Measurements from ENCODE around the gene SLC17A5. TPM values are rescaled to one million over a fixed set of nuclear protein-coding genes. Genes with fewer than 3 reads are reported as not detected.
A peak's percentile ranks its signal among the peaks of the same experiment; 100 is the strongest.
"Not testable (repeated sequence)": the region's sequence is repeated elsewhere in the genome, so short reads cannot be mapped to it uniquely, and the experiment has no call there.

Gene SLC17A5
- 13.2 and 16.4 TPM in 2 replicates for total RNA-seq (2014; rRNA removed; shearing (Covaris generic))

GRCh38 chr6:73653571-73654424 is at the start of gene SLC17A5:
Gene SLC17A5, minus strand, starts transcription at chr6:73653992. Its CDS starts 106 bp downstream, at chr6:73653886.
- DNase-seq (ENCODE audit: low read depth), result peak; percentile 95

DNA sequence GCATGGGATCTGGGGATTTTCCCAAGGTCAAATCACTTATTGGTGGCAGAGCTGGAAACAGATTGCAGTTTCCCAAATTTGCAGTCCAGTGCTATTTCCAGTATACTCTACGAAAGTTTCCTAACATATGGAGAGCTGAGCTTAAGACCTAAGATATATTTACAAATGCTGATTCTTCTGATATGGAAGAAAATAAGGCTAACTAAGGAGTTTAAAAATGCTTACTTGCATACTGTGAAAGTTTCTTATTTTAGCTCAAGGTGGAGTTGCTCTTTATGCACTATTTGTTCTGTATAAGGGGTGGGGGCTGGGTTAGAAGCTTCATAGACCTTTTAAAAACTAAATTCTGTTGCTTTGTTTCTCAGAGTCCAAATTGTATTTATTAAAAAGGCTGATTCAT is 49.7 kb upstream of the SLC17A5 start:
- no peak for DNase-seq (ENCODE audit: low read depth)

- DNase-seq (ENCODE audit: low read depth), result no peak
These were observed 48.7 kb upstream of the SLC17A5 start for GRCh38 chr6:73702444-73702843.

DNA sequence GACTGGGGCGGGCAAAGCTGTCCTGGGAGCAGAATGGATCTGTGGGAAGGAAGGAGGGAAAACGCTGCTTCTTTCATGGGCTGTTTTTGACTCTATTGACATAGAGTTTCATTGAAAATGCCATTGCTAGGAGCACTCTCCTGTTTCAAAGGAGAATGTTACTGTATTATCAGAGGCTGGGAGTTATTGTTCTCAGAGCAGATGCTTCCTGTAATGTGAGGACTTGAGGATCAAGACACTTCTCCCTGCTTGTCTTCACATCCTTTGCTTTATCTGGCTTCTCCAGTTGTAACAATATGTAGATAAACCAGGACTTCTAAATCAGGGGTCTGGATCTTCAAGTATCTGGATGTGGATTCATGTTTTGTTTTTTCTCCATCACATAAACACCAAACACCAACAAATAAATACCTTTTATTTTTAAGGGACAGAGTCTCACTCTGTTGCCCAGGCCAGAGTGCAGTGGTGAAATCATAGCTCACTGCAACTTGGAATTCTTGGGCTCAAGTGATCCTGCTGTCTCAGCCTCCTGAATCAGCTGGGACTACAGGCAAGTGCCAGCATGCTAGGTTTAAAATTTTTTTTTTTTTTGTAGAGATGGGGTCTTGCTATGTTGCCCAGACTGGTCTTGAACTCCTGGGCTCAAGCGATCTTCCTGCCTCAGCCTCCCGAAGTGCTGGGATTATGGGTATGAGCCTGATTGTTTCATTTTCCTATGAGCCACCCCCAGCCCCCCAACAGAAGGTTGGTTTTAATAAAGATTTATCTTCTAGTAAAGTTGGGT is 46.1 kb upstream of the SLC17A5 start:
- no peak for DNase-seq (ENCODE audit: low read depth)

- no peak for DNase-seq (ENCODE audit: low read depth)
These were observed 43.3 kb upstream of the SLC17A5 start for GRCh38 chr6:73696966-73697655.

DNA sequence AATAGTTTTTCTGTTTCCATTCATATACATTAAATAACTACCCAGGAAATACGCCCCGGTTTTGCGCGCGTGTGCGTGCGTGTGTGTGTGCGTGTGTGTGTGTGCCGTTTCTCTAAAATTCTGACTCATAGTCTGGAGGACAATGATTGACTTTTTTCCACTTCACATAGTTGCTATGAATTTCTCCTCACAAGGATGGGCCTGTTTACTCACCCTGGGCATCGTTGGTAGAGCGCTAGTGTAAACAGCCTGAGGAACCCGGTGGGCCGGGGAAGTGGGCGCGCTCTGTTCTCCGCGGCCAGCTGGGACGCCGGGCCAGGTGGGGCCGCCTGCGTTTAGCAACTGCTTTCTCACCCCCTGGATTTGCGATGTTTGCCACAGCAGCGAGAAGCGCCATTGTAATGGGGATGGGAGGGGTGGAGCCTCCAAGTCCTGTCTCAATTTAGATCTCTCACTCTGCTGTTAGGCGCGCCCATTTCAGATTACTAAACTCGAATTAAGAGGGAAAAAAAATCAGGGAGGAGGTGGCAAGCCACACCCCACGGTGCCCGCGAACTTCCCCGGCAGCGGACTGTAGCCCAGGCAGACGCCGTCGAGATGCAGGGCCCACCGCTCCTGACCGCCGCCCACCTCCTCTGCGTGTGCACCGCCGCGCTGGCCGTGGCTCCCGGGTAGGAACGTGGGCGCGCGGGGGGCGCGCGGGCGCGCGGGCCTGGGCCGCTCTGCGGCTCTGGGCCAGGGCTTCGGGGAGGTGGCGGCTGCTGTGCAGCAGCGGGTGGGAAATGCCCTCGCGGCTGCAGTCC is 42.0 kb upstream of the SLC17A5 start, which contains the start of gene CD109:
CD109 (plus strand) TSS at position 585 of the 803 bp plus-strand sequence; CDS start at position 598, 13 bp downstream.
- peak; percentile 92 for DNase-seq (ENCODE audit: low read depth)

- peak; percentile 91 for DNase-seq (ENCODE audit: low read depth)
These were observed 41.1 kb upstream of the SLC17A5 start for GRCh38 chr6:73694711-73695411.

- DNase-seq (ENCODE audit: low read depth), result peak; percentile 70
These were observed 37.7 kb upstream of the SLC17A5 start for GRCh38 chr6:73691512-73691911.

GRCh38 chr6:73690056-73690455 is 36.3 kb upstream of the SLC17A5 start:
- no peak for DNase-seq (ENCODE audit: low read depth)

GRCh38 chr6:73688351-73688750 is 34.6 kb upstream of the SLC17A5 start:
- DNase-seq (ENCODE audit: low read depth), result no peak

DNA sequence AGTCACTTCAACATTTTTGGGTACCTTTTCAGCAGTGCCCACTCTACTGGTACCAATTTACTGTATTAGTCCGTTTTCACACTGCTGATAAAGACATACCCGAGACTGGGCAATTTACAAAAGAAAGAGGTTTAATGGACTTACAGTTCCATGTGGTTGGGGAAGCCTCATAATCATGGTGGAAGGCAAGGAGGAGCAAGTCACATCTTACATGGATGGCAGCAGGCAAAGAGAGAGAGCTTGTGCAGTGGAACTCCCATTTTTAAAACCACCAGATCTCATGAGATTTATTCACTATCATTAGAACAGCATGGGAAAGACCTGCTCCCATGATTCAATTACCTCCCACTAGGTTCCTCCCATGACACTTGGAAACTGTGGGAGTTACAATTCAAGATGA is 29.8 kb upstream of the SLC17A5 start:
- not testable (repeated sequence) for DNase-seq (ENCODE audit: low read depth)

GRCh38 chr6:73680289-73680918 is 26.6 kb upstream of the SLC17A5 start:
- DNase-seq (ENCODE audit: low read depth), result no peak

DNA sequence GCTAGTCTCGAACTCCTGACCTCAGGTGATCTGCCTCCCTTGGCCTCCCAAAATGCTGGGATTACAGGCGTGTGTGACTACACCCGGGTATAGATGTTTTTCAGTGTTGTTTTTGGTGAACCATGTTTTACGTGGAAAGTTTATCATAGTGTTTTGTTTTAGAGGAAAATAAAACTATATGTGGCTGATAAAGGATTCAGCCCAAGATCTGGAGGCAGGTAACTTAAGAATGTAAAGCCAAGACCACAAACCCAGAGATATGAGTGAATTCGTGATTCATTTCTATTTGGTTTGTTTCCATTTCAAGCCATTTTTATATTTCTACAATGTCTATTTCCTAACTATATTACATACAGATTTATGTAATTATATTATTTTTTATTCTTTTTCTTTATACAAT is 26.1 kb upstream of the SLC17A5 start:
- not testable (repeated sequence) for DNase-seq (ENCODE audit: low read depth)

DNA sequence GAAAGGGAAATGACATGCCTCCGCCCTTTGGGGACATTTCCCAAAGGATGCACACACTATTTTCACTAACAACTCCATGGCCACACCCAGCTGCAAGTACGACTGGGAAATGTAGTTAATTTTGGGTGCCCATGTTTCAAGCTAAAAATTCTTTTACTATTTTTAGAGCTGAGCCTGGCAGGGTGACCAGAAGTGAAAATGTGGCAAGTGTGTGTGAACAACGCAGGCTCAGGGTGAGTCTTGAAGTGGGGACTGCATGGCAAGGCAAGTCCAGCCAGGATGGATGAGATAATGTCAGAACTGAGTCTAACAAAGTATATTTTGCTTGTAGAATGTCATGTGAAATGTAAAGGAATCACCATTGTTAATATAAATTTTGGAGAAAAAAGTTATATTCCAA is 25.2 kb upstream of the SLC17A5 start:
- DNase-seq (ENCODE audit: low read depth), result no peak

DNA sequence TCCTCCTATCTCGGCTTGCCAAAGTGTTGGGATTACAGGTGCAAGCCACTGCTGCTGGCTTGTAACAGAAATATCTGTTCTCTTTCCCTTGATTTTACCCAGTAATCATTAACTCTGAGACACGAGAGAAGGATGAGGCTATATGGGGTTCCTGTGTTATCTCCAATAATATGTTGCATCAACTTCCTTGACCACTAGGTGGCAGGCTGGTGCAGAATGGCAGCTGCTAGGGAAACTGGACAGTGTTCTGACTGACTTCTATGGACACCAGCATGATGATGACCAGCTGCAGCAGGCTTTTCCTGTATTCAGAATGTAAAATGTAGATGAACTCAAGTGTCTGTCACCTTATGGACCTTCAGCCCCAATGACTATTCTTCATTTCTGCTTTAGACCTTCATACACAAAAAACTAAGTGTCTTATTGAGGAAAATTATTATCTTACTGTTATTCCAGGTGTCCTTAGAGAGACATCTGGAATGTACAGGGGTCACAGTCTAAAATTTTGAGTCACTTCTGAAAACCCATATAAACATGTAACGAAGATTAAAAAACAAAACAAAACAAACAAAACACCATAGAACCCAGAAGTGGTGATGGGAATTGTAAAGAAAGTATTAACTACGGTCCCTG is 21.8 kb upstream of the SLC17A5 start:
- DNase-seq (ENCODE audit: low read depth), result peak; percentile 84

DNA sequence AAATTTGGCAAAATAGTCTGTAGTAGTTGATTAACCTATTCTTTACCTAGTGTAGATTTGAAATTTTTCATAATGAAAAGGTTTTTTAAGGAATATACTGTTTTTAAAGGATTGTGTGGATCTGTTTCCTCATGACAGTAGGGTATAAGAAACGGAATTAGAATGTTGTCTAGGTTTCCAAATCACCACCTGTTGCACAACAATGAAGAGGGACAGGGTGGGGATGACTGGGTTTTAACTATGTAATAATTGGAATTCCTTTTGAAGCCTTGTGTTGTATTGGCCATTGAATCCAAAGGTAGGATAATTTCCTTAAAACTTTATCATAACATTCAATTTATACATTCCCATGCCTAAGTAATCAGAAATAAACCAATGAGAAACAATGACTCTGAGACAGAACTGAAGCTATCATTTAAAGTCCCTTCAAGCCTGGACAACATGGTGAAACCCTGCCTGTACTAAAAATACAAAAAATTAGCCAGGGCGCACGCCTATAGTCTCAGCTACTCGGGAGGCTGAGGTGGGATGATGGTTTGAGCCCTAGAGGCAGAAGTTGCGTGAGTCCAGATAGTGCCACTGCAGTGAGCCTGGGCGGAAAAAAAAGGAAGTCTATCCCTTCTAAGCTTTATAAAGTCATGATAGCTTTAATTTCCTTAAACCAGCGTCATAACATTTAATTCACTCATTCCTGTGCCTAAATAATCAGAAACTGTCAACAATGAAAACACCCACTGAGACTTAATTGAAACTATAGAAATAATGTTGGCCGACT is 18.3 kb upstream of the SLC17A5 start:
- no peak for DNase-seq (ENCODE audit: low read depth)

- DNase-seq (ENCODE audit: low read depth), result no peak
These were observed 15.2 kb upstream of the SLC17A5 start for GRCh38 chr6:73669005-73669404.

- DNase-seq (ENCODE audit: low read depth), result no peak
These were observed 14.0 kb upstream of the SLC17A5 start for GRCh38 chr6:73667798-73668197.

GRCh38 chr6:73666393-73666792 is 12.6 kb upstream of the SLC17A5 start:
- no peak for DNase-seq (ENCODE audit: low read depth)

All from M059J (cell line).